GM23338 (cell line): ENCODE measurements around the gene TRIB2. TPM values are rescaled to one million over a fixed set of nuclear protein-coding genes. Genes with fewer than 3 reads are reported as not detected.

Experiments used
- ATAC-seq: fragments of 200-7000 bp; cut with Tn5 transposase; 3 replicates; pipeline ENCODE4 v1.9.1; 2020
- DNase-seq: peaks from one replicate; pipeline ENCODE4 v3.0.0-alpha.2; 2015; ENCODE audit warnings: low spot score
- H2AFZ ChIP-seq: fragments of 200-600 bp; sonication (generic); 2 replicates; pipeline ENCODE4 v1.8.0; 2016; ENCODE audit warnings: antibody characterized with exemption, mild to moderate bottlenecking, moderate library complexity
- H3F3A ChIP-seq: fragments of 200-600 bp; sonication (generic); replicated peaks from 2 replicates; pipeline ENCODE4 v1.8.0; 2017; ENCODE audit warnings: antibody characterized with exemption, mixed run types, low read depth
- H3K27ac ChIP-seq: fragments of 200-600 bp; sonication (generic); 2 replicates; pipeline ENCODE4 v1.6.1; 2016; ENCODE audit warnings: low read depth
- H3K27me3 ChIP-seq: fragments of 200-600 bp; sonication (generic); 2 replicates; pipeline ENCODE4 v1.8.0; 2016; ENCODE audit warnings: mild to moderate bottlenecking, mixed run types, moderate library complexity; ENCODE audit not compliant: insufficient read depth
- H3K36me3 ChIP-seq: fragments of 200-600 bp; sonication (generic); 2 replicates; pipeline ENCODE4 v1.8.0; 2016; ENCODE audit warnings: mild to moderate bottlenecking; ENCODE audit not compliant: insufficient read depth
- H3K4me1 ChIP-seq: fragments of 200-600 bp; sonication (generic); 2 replicates; pipeline ENCODE4 v1.8.0; 2016; ENCODE audit warnings: mild to moderate bottlenecking, moderate library complexity; ENCODE audit not compliant: insufficient read depth
- H3K4me2 ChIP-seq: fragments of 200-600 bp; sonication (generic); 2 replicates; pipeline ENCODE4 v1.7.1; 2017; ENCODE audit warnings: mixed run types
- H3K4me3 ChIP-seq: fragments of 200-600 bp; sonication (generic); 2 replicates; pipeline ENCODE4 v1.6.1; 2016; ENCODE audit warnings: mixed run types
- H3K79me2 ChIP-seq: fragments of 200-600 bp; sonication (generic); replicated peaks from 2 replicates; pipeline ENCODE4 v1.8.0; 2017; ENCODE audit warnings: mild to moderate bottlenecking; ENCODE audit not compliant: insufficient read depth
- H3K9me2 ChIP-seq: fragments of 200-600 bp; sonication (generic); 2 replicates; pipeline ENCODE4 v1.8.0; 2017; ENCODE audit not compliant: insufficient read depth
- H4K20me1 ChIP-seq: fragments of 200-600 bp; sonication (generic); replicated peaks from 2 replicates; pipeline ENCODE4 v1.8.0; 2017; ENCODE audit warnings: mild to moderate bottlenecking; ENCODE audit not compliant: insufficient read depth
- H3K27ac Mint-ChIP-seq: 2 replicates; pipeline ENCODE4 v1.8.0; 2020; ENCODE audit warnings: inconsistent platforms, mild to moderate bottlenecking, moderate library complexity, mixed read lengths
- H3K27me3 Mint-ChIP-seq: 3 replicates; pipeline ENCODE4 v1.8.0; 2022; ENCODE audit warnings: low read depth, mild to moderate bottlenecking, moderate library complexity, mixed read lengths, inconsistent platforms; ENCODE audit not compliant: insufficient read depth, poor library complexity
- H3K36me3 Mint-ChIP-seq: 3 replicates; pipeline ENCODE4 v1.8.0; 2021; ENCODE audit warnings: low read depth, mild to moderate bottlenecking, inconsistent platforms, moderate library complexity, mixed read lengths
- H3K4me1 Mint-ChIP-seq: 3 replicates; pipeline ENCODE4 v1.8.0; 2020; ENCODE audit warnings: mild to moderate bottlenecking, inconsistent platforms, mixed read lengths
- H3K4me3 Mint-ChIP-seq: 3 replicates; pipeline ENCODE4 v1.8.0; 2021; ENCODE audit warnings: moderate library complexity, mild to moderate bottlenecking, inconsistent platforms, mixed read lengths
- H3K9me3 Mint-ChIP-seq: 3 replicates; pipeline ENCODE4 v1.8.0; 2020; ENCODE audit warnings: moderate library complexity, mild to moderate bottlenecking, inconsistent platforms, mixed read lengths
- EZH2phosphoT487 ChIP-seq: fragments of 200-600 bp; sonication (generic); IDR thresholded peaks from one replicate; pipeline ENCODE4 v1.8.1; 2018; ENCODE audit warnings: antibody characterized with exemption; ENCODE audit not compliant: unreplicated experiment
- ZNF114 ChIP-seq: fragments of 250-450 bp; sonication (Bioruptor Pico); IDR thresholded peaks from 2 replicates; pipeline ENCODE4 v1.5.0; 2020; ENCODE audit warnings: mild to moderate bottlenecking, moderate library complexity
- ZNF331 ChIP-seq: fragments of 250-450 bp; sonication (Bioruptor Pico); IDR thresholded peaks from 2 replicates; pipeline ENCODE4 v1.5.0; 2020; ENCODE audit warnings: low read depth, mild to moderate bottlenecking, moderate library complexity
- polyA plus RNA-seq: library from polyadenylated mRNA; unstranded; fragments of >200 nt; fragmentation: Nextera tagmentation; extraction: Ambion mirVana; gene quantifications from 2 replicates; pipeline ENCODE4 v1.2.1, GENCODE V29; 2016
- total RNA-seq: library from RNA; depleted of rRNA; stranded (reverse); fragments of >200 nt; shearing (Covaris generic); gene quantifications from 2 replicates; pipeline ENCODE4 v1.2.3, GENCODE V29; 2014
- TF ChIP-seq, protein P1 (sequence below): IDR thresholded peaks from 2 replicates; pipeline ENCODE4 v1.6.1; 2016; ENCODE audit warnings: antibody characterized with exemption
- TF ChIP-seq, protein P2 (sequence below), 2 experiments: fragments of 200-600 bp in 1 of 2; sonication (generic) in 1 of 2; conservative IDR thresholded peaks; 2 replicates each; pipeline versions ENCODE4 v1.5.1 to v1.6.1; 2016 to 2017; ENCODE audit warnings: antibody characterized with exemption in 2 of 2, low read depth in 2 of 2, mild to moderate bottlenecking in 2 of 2, moderate library complexity in 1 of 2
- TF ChIP-seq, protein P3 (sequence below): IDR thresholded peaks from one replicate; pipeline ENCODE4 v1.6.1; 2018; ENCODE audit warnings: antibody characterized with exemption; ENCODE audit not compliant: unreplicated experiment

The TRIB2 gene
- total and polyA plus RNA-seq, 2 experiments from 2014 or later, result 40.3 to 109 TPM

DNA sequence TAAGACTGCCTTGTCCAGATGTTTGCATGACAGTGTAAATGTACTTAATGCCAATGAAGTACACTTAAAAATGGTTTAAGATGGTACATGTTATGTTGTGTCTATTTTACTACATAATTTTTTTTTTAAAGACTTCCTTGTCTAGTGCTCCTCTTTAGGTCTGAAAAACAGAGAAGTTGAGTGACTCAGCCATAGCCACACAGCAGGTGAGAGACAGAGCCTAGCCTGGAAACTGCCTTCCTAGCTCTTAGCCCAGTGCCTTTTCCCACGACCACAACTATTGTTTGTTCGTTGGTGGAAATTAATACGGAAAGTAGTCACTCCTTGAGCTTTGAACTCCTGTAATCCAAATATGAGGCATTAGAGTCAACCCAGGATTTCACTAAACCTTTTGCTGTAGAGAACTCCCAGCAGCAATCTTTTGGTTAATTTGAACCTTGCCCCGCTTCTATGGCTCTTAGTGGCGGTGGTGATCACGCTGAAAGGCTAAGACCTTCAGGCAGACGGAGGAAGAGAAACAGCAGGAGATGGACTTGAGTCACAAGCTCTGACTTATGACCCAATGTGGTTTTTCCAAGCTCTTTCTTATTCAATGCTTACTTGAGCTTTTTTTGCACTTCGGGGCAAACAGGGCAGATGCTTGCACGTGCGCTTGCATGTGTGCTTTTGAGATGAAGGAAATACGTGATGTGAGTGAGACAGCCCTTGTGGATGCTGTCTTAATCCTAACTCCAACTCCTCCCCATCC lies 21.2 kb downstream of the TRIB2 start:
- no peak overlapping the region for H2AFZ ChIP-seq
- Mint-ChIP-seq H3K4me1 (no peaks in the 10 kb centered on the region; the same call in 2 of the 3 replicates), H3K4me3 (no peak overlapping the region), H3K9me3 (no peaks in the 10 kb centered on the region), H3K36me3 (peaks cover 93% of the 10 kb centered on the region), H3K27me3 (peaks cover 2% of the 10 kb centered on the region), H3K27ac (no peak overlapping the region)
- peaks cover 28% of the 10 kb centered on the region for H4K20me1 ChIP-seq
- H3K79me2 ChIP-seq, result peaks cover 50% of the 10 kb centered on the region
- no peaks in the 10 kb centered on the region for H3K27me3 ChIP-seq
- H3K36me3 ChIP-seq, result peaks cover 7% of the 10 kb centered on the region
- H3K4me1 ChIP-seq, result no peaks in the 10 kb centered on the region
- H3K4me2 ChIP-seq, result no peak overlapping the region
- ATAC-seq (no peak), DNase-seq (no peak)
- no peaks in the 10 kb centered on the region for H3F3A ChIP-seq
- H3K4me3 ChIP-seq, result no peak overlapping the region
- H3K27ac ChIP-seq, result no peak overlapping the region
- no peak for TF ChIP-seq EZH2phosphoT487
- no peak for TF ChIP-seq ZNF331 (CRISPR knock-in tag)
- H3K9me2 ChIP-seq, result no peaks in the 10 kb centered on the region

DNA sequence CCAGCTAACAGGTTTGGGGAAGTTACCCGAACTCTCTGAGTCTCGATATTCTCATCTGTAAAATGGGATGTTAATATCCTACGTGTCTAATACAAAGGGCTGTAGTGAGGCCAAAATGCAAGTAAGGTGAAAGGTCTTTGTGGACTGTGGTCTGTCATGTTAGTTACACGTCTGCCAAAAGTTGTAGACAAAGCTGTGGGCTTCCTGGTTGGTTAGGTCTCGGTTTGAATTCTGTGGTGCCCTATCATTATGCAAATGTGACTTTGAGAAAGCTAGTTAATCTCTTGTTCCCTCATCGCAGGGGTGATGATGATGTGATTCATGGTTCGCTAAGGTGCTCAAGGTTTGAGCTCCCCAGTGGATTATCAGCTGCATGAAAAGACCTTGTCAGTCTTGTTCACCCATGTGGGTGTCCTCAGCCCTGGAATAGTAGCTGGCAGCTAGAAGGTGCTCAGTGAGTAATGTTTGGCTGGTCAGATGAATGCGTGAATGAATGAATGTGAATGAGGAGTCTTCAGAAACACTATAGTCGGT lies 23.1 kb downstream of the TRIB2 start:
- no peak for DNase-seq
- Mint-ChIP-seq H3K9me3 (no peaks in the 10 kb centered on the region), H3K27me3 (peaks cover 2% of the 10 kb centered on the region), H3K36me3 (peaks cover 79% of the 10 kb centered on the region), H3K27ac (no peak overlapping the region), H3K4me1 (no peaks in the 10 kb centered on the region; the same call in 2 of the 3 replicates), H3K4me3 (no peak overlapping the region)
- no peaks in the 10 kb centered on the region for H3K4me1 ChIP-seq
- H3K27me3 ChIP-seq, result no peaks in the 10 kb centered on the region
- H3F3A ChIP-seq, result no peaks in the 10 kb centered on the region
- H4K20me1 ChIP-seq, result peaks cover 19% of the 10 kb centered on the region
- no peak for ATAC-seq
- H2AFZ ChIP-seq, result no peak overlapping the region
- no peak overlapping the region for H3K4me2 ChIP-seq
- H3K27ac ChIP-seq, result no peak overlapping the region
- H3K9me2 ChIP-seq, result no peaks in the 10 kb centered on the region
- H3K4me3 ChIP-seq, result no peak overlapping the region
- TF ChIP-seq, protein P1, sequence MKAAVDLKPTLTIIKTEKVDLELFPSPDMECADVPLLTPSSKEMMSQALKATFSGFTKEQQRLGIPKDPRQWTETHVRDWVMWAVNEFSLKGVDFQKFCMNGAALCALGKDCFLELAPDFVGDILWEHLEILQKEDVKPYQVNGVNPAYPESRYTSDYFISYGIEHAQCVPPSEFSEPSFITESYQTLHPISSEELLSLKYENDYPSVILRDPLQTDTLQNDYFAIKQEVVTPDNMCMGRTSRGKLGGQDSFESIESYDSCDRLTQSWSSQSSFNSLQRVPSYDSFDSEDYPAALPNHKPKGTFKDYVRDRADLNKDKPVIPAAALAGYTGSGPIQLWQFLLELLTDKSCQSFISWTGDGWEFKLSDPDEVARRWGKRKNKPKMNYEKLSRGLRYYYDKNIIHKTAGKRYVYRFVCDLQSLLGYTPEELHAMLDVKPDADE, result no peak
- TF ChIP-seq ZNF331 (CRISPR knock-in tag), result no peak
- H3K79me2 ChIP-seq, result peaks cover 36% of the 10 kb centered on the region
- peaks cover 7% of the 10 kb centered on the region for H3K36me3 ChIP-seq

DNA sequence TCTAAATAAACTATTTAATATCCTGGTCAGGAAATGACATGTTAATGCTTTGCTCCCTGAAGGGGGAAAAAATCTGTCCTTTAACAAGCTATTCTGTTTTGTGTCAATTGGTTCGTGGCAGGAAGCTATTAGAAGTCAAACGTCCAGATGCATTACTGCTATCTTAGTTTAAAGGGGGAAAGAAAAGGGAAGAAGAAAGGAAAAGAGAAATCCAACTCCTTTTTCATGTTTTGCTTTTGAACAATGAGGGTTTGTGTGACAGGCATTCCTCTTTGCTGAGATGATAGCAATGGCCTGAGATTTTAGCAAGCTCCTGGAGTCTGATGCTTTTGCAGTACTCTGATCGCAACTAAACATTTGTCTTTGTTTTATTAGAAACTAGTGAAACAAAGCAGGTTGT lies 24.6 kb downstream of the TRIB2 start:
- Histone ChIP-seq H3K27me3 (no peaks in the 10 kb centered on the region), H4K20me1 (peaks cover 18% of the 10 kb centered on the region), H3K9me2 (no peaks in the 10 kb centered on the region), H2AFZ (no peak overlapping the region), H3K79me2 (peaks cover 23% of the 10 kb centered on the region), H3K4me2 (no peak overlapping the region), H3K4me1 (no peaks in the 10 kb centered on the region), H3K4me3 (no peak overlapping the region), H3F3A (no peaks in the 10 kb centered on the region), H3K27ac (no peak overlapping the region), H3K36me3 (peaks cover 7% of the 10 kb centered on the region)
- no peaks in the 10 kb centered on the region for H3K9me3 Mint-ChIP-seq
- H3K27me3 Mint-ChIP-seq, result no peaks in the 10 kb centered on the region
- H3K27ac Mint-ChIP-seq, result no peak overlapping the region
- no peaks in the 10 kb centered on the region for H3K4me1 Mint-ChIP-seq
- ATAC-seq (no peak), DNase-seq (no peak)
- TF ChIP-seq, protein P2, sequence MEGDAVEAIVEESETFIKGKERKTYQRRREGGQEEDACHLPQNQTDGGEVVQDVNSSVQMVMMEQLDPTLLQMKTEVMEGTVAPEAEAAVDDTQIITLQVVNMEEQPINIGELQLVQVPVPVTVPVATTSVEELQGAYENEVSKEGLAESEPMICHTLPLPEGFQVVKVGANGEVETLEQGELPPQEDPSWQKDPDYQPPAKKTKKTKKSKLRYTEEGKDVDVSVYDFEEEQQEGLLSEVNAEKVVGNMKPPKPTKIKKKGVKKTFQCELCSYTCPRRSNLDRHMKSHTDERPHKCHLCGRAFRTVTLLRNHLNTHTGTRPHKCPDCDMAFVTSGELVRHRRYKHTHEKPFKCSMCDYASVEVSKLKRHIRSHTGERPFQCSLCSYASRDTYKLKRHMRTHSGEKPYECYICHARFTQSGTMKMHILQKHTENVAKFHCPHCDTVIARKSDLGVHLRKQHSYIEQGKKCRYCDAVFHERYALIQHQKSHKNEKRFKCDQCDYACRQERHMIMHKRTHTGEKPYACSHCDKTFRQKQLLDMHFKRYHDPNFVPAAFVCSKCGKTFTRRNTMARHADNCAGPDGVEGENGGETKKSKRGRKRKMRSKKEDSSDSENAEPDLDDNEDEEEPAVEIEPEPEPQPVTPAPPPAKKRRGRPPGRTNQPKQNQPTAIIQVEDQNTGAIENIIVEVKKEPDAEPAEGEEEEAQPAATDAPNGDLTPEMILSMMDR (conservative IDR thresholded peaks at IDR 0.05; ENCODE audit: low read depth in 2 of 2), result no peak
- no peak for TF ChIP-seq ZNF114 (CRISPR knock-in tag)
- TF ChIP-seq, protein P3, sequence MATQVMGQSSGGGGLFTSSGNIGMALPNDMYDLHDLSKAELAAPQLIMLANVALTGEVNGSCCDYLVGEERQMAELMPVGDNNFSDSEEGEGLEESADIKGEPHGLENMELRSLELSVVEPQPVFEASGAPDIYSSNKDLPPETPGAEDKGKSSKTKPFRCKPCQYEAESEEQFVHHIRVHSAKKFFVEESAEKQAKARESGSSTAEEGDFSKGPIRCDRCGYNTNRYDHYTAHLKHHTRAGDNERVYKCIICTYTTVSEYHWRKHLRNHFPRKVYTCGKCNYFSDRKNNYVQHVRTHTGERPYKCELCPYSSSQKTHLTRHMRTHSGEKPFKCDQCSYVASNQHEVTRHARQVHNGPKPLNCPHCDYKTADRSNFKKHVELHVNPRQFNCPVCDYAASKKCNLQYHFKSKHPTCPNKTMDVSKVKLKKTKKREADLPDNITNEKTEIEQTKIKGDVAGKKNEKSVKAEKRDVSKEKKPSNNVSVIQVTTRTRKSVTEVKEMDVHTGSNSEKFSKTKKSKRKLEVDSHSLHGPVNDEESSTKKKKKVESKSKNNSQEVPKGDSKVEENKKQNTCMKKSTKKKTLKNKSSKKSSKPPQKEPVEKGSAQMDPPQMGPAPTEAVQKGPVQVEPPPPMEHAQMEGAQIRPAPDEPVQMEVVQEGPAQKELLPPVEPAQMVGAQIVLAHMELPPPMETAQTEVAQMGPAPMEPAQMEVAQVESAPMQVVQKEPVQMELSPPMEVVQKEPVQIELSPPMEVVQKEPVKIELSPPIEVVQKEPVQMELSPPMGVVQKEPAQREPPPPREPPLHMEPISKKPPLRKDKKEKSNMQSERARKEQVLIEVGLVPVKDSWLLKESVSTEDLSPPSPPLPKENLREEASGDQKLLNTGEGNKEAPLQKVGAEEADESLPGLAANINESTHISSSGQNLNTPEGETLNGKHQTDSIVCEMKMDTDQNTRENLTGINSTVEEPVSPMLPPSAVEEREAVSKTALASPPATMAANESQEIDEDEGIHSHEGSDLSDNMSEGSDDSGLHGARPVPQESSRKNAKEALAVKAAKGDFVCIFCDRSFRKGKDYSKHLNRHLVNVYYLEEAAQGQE, result no peak
- TF ChIP-seq ZNF331 (CRISPR knock-in tag), result no peak
- H3K4me3 Mint-ChIP-seq, result no peak overlapping the region
- peaks cover 64% of the 10 kb centered on the region for H3K36me3 Mint-ChIP-seq
